ENCODE measurements around the gene INSRR.

DNA sequence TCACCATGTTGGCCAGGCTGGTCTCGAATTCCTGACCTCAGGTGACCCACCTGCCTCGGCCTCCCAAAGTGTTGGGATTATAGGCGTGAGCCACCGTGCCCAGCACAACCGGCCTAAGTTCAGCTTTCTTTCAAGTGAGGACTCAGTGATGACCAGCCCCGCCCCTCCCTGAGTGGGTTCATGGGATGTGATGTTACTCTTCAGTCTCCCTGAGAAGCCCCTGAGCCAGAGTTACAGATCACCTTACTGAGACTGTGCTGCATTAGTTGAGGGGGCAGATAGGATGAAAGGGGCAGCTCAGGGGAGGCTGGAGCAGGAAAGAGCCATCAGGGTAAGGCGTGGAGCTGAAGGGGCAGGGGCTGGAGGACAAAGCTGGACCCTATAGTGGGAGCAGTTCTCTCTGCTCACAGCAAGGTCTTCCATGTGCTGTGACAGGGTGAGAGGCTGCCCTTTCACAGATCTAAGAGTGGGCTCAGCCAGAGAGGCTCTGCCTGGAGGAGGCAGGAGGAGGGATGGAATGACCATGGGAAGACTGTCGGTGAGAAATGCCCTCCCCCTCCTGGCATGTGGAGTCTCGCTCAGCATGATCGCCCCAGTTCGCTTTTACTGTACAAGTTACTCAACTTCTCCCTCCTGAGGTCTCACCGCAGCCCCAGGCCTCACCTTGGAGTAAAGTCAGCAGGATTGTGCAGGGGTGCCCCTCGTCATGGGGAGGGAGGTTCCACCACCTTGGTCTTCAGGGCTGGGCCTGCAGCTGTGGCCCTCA lies 55.6 kb downstream of the INSRR start:
- no peak for TF ChIP-seq POLR2A (IDR thresholded peaks at IDR 0.05)
- TF ChIP-seq, protein P1, sequence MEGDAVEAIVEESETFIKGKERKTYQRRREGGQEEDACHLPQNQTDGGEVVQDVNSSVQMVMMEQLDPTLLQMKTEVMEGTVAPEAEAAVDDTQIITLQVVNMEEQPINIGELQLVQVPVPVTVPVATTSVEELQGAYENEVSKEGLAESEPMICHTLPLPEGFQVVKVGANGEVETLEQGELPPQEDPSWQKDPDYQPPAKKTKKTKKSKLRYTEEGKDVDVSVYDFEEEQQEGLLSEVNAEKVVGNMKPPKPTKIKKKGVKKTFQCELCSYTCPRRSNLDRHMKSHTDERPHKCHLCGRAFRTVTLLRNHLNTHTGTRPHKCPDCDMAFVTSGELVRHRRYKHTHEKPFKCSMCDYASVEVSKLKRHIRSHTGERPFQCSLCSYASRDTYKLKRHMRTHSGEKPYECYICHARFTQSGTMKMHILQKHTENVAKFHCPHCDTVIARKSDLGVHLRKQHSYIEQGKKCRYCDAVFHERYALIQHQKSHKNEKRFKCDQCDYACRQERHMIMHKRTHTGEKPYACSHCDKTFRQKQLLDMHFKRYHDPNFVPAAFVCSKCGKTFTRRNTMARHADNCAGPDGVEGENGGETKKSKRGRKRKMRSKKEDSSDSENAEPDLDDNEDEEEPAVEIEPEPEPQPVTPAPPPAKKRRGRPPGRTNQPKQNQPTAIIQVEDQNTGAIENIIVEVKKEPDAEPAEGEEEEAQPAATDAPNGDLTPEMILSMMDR (IDR thresholded peaks at IDR 0.05): no peak

Data from suprapubic skin (tissue), 3 donors.